H1 (cell line): Measurements from ENCODE around the gene TRPM1. TPM values are rescaled to one million over a fixed set of nuclear protein-coding genes. Genes with fewer than 3 reads are reported as not detected.

Experiments used
- ASH2L ChIP-seq: fragments of 200-600, 300-600 bp; sonication (generic); IDR thresholded peaks from one replicate; pipeline ENCODE4 v1.7.1; 2017; ENCODE audit warnings: low read length
- GTF2F1 ChIP-seq: IDR thresholded peaks from 2 replicates; pipeline ENCODE4 v1.6.1; 2012; ENCODE audit warnings: low read depth, low read length, improper control_type of control experiment, borderline replicate concordance
- polyA plus RNA-seq, 7 experiments: library from polyadenylated mRNA; depleted of rRNA in 3 of 7; stranded (reverse) in 5 of 7; unstranded in 2 of 7; fragments of >200 nt in 5 of 7; fragments of 200-250 nt in 2 of 7; gene quantifications; 1 replicate in 5 of 7; 2 replicates in 1 of 7; 4 replicates in 1 of 7; pipeline versions ENCODE4 v1.2.1 to v1.2.3, GENCODE V29; 2011 to 2013; ENCODE audit warnings: missing spikeins in 2 of 7, mixed read lengths in 2 of 7
- total RNA-seq: library from RNA; stranded (reverse); fragmentation: NEBNext Ultra II Directional; extraction: Animal tissue kit (Norgen Biotek cat#: 25700); gene quantifications from 2 replicates; pipeline ENCODE4 v1.2.1, GENCODE V29; 2021

TRPM1 gene
- total and polyA plus RNA-seq, 2 of the 8 experiments (the other 6 are each of a cell fraction or from before 2014, with no cell fraction given), result 0.05 TPM; not detected in 1

DNA sequence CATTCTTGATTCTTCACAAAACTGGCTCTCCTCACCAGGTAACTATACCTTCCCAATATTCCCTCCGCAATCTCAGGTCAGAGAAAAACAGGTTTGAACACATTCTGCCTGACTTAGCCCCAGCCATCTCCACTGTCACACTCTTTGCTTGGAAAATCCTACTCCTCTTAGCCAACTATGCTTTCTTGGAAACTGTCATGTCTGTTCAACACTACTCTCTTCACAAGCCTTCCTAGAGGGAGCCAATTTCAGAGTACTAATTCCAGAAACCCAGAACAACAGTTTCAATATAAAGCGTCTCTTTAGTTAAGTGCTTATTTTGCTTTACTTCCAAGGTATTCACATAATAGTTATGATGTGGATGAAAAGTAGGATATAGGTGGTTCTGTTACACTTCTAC is 131.8 kb downstream of the TRPM1 start (continued):
- TF ChIP-seq GTF2F1, result no peak
- TF ChIP-seq ASH2L, result no peak
